ENCODE data around the gene SCN1B. TPM values are rescaled to one million over a fixed set of nuclear protein-coding genes. Genes with fewer than 3 reads are reported as not detected.
"Not testable (repeated sequence)": the region's sequence is repeated elsewhere in the genome, so short reads cannot be mapped to it uniquely, and the experiment has no call there.

SCN1B gene
- polyA plus RNA-seq, 1 experiment, result 5.7 TPM

DNA sequence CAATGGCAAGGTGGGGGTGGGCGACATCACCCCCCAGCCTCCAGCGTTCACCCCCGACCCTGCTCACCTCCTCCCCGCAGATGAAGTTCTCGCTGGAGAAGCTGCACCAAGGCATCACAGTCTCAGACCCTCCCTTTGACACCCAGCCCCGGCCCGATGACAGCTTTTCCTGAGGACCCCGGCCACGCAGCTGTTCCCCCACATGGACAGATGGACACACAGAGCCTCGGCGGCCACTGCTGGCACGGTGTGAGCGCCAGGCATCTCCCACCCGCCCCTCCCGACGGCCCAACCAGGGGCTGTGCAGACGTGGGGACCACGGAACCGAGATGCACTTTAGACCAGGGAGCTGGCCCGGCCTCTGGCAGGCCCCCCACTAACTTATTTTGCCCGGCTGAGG is 4.3 kb upstream of the SCN1B start:
- ChIA-PET POLR2A (no interaction called here), CTCF (interaction anchor here (0.9 to 1.2 kb wide), 2 partner anchors 14 to 18 kb away, joined by 4 to 10 read pairs; no protein-coding TSS in a partner anchor)
- TF ChIP-seq, protein P1, sequence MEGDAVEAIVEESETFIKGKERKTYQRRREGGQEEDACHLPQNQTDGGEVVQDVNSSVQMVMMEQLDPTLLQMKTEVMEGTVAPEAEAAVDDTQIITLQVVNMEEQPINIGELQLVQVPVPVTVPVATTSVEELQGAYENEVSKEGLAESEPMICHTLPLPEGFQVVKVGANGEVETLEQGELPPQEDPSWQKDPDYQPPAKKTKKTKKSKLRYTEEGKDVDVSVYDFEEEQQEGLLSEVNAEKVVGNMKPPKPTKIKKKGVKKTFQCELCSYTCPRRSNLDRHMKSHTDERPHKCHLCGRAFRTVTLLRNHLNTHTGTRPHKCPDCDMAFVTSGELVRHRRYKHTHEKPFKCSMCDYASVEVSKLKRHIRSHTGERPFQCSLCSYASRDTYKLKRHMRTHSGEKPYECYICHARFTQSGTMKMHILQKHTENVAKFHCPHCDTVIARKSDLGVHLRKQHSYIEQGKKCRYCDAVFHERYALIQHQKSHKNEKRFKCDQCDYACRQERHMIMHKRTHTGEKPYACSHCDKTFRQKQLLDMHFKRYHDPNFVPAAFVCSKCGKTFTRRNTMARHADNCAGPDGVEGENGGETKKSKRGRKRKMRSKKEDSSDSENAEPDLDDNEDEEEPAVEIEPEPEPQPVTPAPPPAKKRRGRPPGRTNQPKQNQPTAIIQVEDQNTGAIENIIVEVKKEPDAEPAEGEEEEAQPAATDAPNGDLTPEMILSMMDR (IDR thresholded peaks at IDR 0.05; ENCODE audit: low read depth, low read length), result no peak
- no peak overlapping the region for H3K27ac ChIP-seq (ENCODE audit: low read depth, low read length)
- no peaks in the 10 kb centered on the region for H3K9me3 ChIP-seq (ENCODE audit: control insufficient read depth, insufficient read depth, low read length)
- DNase-seq (ENCODE audit: low read depth, low spot score), result no peak
- no peak overlapping the region for H3K4me3 ChIP-seq (ENCODE audit: low read depth, low read length)
- no peaks in the 10 kb centered on the region for H3K27me3 ChIP-seq (ENCODE audit: control insufficient read depth, insufficient read depth, low read length)

DNA sequence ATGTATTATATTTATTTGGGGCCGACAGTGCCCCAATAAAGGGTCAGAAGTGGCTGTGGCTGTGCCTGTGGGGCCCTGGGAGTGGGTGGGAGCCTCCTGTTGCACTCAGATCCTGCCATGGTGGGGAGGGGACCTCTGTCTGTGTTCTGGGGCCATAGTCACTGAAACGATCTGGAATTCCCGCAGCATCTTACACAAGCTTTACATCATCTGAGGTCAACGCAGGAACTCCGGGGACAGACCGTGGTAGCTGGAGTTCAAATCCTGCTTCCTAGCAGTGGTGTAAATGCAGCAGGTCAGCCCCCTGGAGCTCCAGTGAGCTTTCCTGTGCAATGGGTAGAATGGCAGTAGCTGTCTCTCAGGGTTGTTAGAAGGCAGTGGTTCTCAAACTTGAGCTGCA is 3.9 kb upstream of the SCN1B start:
- CTCF ChIA-PET, result interaction anchor here (0.9 to 1.2 kb wide), 2 partner anchors 14 to 18 kb away, joined by 4 to 10 read pairs; no protein-coding TSS in a partner anchor

DNA sequence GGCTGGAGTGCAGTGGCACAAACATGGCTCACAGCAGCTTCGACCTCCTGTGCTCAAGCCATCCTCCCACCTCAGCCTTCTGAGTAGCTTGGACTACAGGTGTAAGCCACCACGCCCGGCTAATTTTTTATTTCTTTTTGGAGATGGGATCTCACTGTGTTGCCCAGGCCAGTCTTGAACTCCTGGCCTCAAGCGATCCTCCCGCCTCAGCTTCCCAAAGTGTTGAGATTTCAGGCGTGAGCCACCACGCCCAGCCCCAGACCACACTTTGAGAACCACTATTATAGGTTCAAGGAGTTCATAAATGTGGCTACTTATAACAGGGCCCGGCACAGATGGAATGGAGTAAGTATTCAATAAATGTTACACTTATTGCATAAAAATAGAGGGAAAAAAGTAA is 3.3 kb upstream of the SCN1B start:
- Histone ChIP-seq H3K9me3 (ENCODE audit: control insufficient read depth, insufficient read depth, low read length) (no peaks in the 10 kb centered on the region), H3K27me3 (ENCODE audit: control insufficient read depth, insufficient read depth, low read length) (no peaks in the 10 kb centered on the region), H3K27ac (ENCODE audit: low read depth, low read length) (no peak overlapping the region), H3K4me3 (ENCODE audit: low read depth, low read length) (no peak overlapping the region)
- TF ChIP-seq, protein P1 (IDR thresholded peaks at IDR 0.05; ENCODE audit: low read depth, low read length), result no peak
- no peak for DNase-seq (ENCODE audit: low read depth, low spot score)
- ChIA-PET POLR2A (no interaction called here), CTCF (interaction anchor here (1.2 kb wide), 1 partner anchor 17 kb away, joined by 10 read pairs; no protein-coding TSS in a partner anchor)

More for the DNA sequence above, 3.9 kb upstream of the SCN1B start:
- Histone ChIP-seq H3K27me3 (ENCODE audit: control insufficient read depth, insufficient read depth, low read length) (no peaks in the 10 kb centered on the region), H3K4me3 (ENCODE audit: low read depth, low read length) (no peak overlapping the region), H3K27ac (ENCODE audit: low read depth, low read length) (no peak overlapping the region), H3K9me3 (ENCODE audit: control insufficient read depth, insufficient read depth, low read length) (no peaks in the 10 kb centered on the region)
- POLR2A ChIA-PET, result no interaction called here
- DNase-seq (ENCODE audit: low read depth, low spot score), result no peak
- TF ChIP-seq, protein P1 (IDR thresholded peaks at IDR 0.05; ENCODE audit: low read depth, low read length), result no peak

DNA sequence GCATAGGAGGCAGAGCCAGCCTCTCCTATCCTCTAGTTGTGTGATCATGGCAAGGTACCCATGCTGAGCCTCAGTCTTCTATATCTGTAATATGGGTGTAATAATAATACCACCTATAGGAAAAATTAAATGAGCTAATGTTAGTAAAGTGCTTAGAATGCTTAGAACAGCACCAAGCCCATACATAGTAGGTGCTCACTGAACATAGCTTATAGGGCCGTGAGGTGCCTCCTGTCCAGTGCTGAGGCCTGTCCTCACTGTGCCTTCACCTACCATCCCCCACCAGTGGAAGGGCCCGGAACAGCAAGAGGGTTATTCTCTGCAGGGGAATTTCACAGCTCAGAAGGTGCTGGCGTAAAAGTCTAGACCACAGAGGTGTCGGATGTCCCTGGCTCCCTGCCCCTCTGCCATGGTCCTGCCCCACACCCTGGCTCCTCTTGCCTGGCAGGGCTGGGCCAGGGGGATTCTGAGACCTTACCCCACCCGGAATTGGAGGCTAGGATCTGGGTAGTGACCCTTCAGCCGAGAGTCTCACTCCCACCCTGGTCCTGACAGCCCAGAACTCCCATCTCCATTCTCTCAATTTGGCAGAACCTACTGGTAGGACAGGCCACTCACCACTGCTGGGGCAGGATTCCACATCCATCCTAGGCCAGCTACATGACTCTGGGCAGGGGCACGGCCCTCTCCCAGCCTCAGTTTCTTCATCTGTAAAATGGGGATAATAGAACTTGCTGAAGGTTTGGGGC is 2.2 kb upstream of the SCN1B start:
- DNase-seq (ENCODE audit: low read depth, low spot score), result no peak
- POLR2A ChIA-PET, result no interaction called here

DNA sequence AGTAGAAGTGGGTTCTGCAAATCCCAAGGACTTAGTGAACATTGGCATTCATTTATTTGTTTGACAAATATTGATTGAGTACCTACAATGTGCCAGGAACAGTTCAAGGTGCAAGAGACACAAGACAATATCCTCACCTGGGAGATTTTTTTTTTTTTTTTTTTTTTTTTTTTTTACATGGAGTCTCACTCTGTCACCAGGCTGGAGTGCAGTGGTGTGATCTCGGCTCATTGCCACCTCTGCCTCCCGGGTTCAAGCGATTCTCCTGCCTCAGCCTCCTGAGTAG is 1.7 kb upstream of the SCN1B start:
- H3K27ac ChIP-seq (ENCODE audit: low read depth, low read length); DNase-seq (ENCODE audit: low read depth, low spot score); H3K27me3 ChIP-seq (ENCODE audit: control insufficient read depth, insufficient read depth, low read length); POLR2A ChIA-PET; H3K4me3 ChIP-seq (ENCODE audit: low read depth, low read length); H3K9me3 ChIP-seq (ENCODE audit: control insufficient read depth, insufficient read depth, low read length); CTCF ChIA-PET: not testable (repeated sequence)

More for the DNA sequence above, 2.2 kb upstream of the SCN1B start:
- TF ChIP-seq, protein P1 (IDR thresholded peaks at IDR 0.05; ENCODE audit: low read depth, low read length), result no peak
- CTCF ChIA-PET, result interaction anchor here (0.8 to 1.1 kb wide), 2 partner anchors 16 to 108 kb away, joined by 3 to 4 read pairs; no protein-coding TSS in a partner anchor
- H3K27ac ChIP-seq (ENCODE audit: low read depth, low read length), result no peak overlapping the region
- no peaks in the 10 kb centered on the region for H3K9me3 ChIP-seq (ENCODE audit: control insufficient read depth, insufficient read depth, low read length)
- no peaks in the 10 kb centered on the region for H3K27me3 ChIP-seq (ENCODE audit: control insufficient read depth, insufficient read depth, low read length)
- no peak overlapping the region for H3K4me3 ChIP-seq (ENCODE audit: low read depth, low read length)

DNA sequence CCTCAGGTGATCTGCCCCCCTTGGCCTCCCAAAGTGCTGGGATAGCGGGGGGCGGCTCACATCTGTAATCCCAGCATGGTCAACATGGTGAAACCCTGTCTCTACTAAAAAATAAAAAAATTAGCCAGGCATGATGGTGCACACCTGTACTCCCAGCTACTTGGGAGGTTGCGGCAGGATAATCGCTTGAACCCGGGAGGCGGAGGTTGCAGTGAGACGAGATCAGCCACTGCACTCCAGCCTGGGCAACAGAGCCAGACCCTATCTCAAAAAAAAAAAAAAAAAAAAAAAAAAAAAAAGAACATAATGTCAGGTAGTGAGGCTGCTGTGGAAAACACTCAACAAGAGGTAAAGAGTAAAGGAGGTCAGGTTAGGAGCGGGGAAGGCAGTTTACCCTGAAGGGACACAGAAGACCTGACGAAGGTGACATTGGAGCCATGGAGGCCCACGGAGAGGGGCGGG is 964 bp upstream of the SCN1B start:
- POLR2A ChIA-PET, result interaction anchor here (0.7 kb wide), 1 partner anchor 276 kb away, joined by 7 read pairs; no protein-coding TSS in a partner anchor
- DNase-seq (ENCODE audit: low read depth, low spot score), result not testable (repeated sequence)
- CTCF ChIA-PET, result interaction anchor here (0.7 kb wide), 1 partner anchor 305 kb away, joined by 6 read pairs; no protein-coding TSS in a partner anchor

More for the DNA sequence above, 964 bp upstream of the SCN1B start:
- H3K9me3 ChIP-seq (ENCODE audit: control insufficient read depth, insufficient read depth, low read length); H3K4me3 ChIP-seq (ENCODE audit: low read depth, low read length); H3K27ac ChIP-seq (ENCODE audit: low read depth, low read length); H3K27me3 ChIP-seq (ENCODE audit: control insufficient read depth, insufficient read depth, low read length): not testable (repeated sequence)

Measured in AG04450 (cell line).